GM21423 (cell line): ENCODE results near the gene KAT14.
"Not testable (repeated sequence)": the region's sequence is repeated elsewhere in the genome, so short reads cannot be mapped to it uniquely, and the experiment has no call there.

Experiments
- ATAC-seq: cut with Tn5 transposase; IDR thresholded peaks from one replicate; pipeline ENCODE4 v1.9.1; 2021; ENCODE audit warnings: mild to moderate bottlenecking, moderate library complexity; ENCODE audit not compliant: unreplicated experiment

The KAT14 gene

GRCh38 chr20:18144541-18145099, 7.0 kb downstream of the KAT14 start:
- no peak for ATAC-seq

- ATAC-seq: no peak
Measured at GRCh38 chr20:18154342-18154741, 16.7 kb downstream of the KAT14 start.

- ATAC-seq: no peak
Measured at GRCh38 chr20:18156045-18156444, 18.4 kb downstream of the KAT14 start.

- no peak for ATAC-seq
Measured at GRCh38 chr20:18164356-18164755, 26.7 kb downstream of the KAT14 start.

GRCh38 chr20:18165553-18165952, 27.9 kb downstream of the KAT14 start:
- ATAC-seq: no peak

- no peak for ATAC-seq
Measured at GRCh38 chr20:18166241-18166881, 28.7 kb downstream of the KAT14 start.

GRCh38 chr20:18166950-18167349, 29.3 kb downstream of the KAT14 start:
- no peak for ATAC-seq

- ATAC-seq: no peak
Measured at GRCh38 chr20:18172379-18172778, 34.7 kb downstream of the KAT14 start.

GRCh38 chr20:18174906-18175683, 37.4 kb downstream of the KAT14 start:
- no peak for ATAC-seq

GRCh38 chr20:18176318-18176785, 38.7 kb downstream of the KAT14 start:
- ATAC-seq: no peak

- not testable (repeated sequence) for ATAC-seq
Measured at GRCh38 chr20:18180366-18180765, 42.7 kb downstream of the KAT14 start.

GRCh38 chr20:18180815-18181214, 43.2 kb downstream of the KAT14 start:
- ATAC-seq: no peak

GRCh38 chr20:18187020-18187419, 49.4 kb downstream of the KAT14 start:
- no peak for ATAC-seq

GRCh38 chr20:18188434-18188833, 50.8 kb downstream of the KAT14 start:
- no peak for ATAC-seq

- ATAC-seq: no peak
Measured at GRCh38 chr20:18190338-18191233, 52.9 kb downstream of the KAT14 start.

GRCh38 chr20:18191306-18191705, 53.6 kb downstream of the KAT14 start:
- no peak for ATAC-seq

GRCh38 chr20:18194461-18194860, 56.8 kb downstream of the KAT14 start:
- not testable (repeated sequence) for ATAC-seq

- ATAC-seq: no peak
Measured at GRCh38 chr20:18195931-18196330, 58.3 kb downstream of the KAT14 start.

- no peak for ATAC-seq
Measured at GRCh38 chr20:18197382-18198070, 59.9 kb downstream of the KAT14 start.

GRCh38 chr20:18202966-18203365, 65.3 kb downstream of the KAT14 start:
- ATAC-seq: no peak
